HepG2 (cell line): ENCODE data around the gene RABL2B. TPM values are rescaled to one million over a fixed set of nuclear protein-coding genes. Genes with fewer than 3 reads are reported as not detected.
"Not testable (repeated sequence)": the region's sequence is repeated elsewhere in the genome, so short reads cannot be mapped to it uniquely, and the experiment has no call there.

ENCODE experiments used
- ATAC-seq: fragments of 200-7000 bp; cut with Tn5 transposase; 3 replicates; pipeline ENCODE4 v1.9.1; 2020; ENCODE audit warnings: mild to moderate bottlenecking, moderate library complexity
- BruUV-seq: library from RNA; stranded (reverse); fragments of 400-500 nt; replicated peaks from 2 replicates; lab custom pipeline; 2021; lab: Mats Ljungman, UMichigan
- CTCF ChIA-PET: fragments of 300-600 bp; formaldehyde crosslinking; extraction: SDS; loops from one replicate; lab custom pipeline; 2021; ENCODE audit warnings: low total read pairs, inconsistent platforms, low intra/inter-chr PET ratio; lab: Yijun Ruan, JAX
- POLR2A ChIA-PET: fragments of 350-600 bp; sonication (Branson Sonifier 250); formaldehyde crosslinking; loops from one replicate; lab custom pipeline; 2020; ENCODE audit warnings: antibody characterized with exemption, inconsistent platforms; lab: Yijun Ruan, JAX
- DNase-seq: peaks from one replicate; pipeline ENCODE4 v3.0.0-alpha.2; 2015; ENCODE audit warnings: low spot score
- FAIRE-seq: peaks from 3 replicates; lab custom pipeline; 2011; peaks lifted over from hg19 to GRCh38; lab: Jason Lieb, UNC
- H2AFZ ChIP-seq: one replicate; pipeline ENCODE4 v1.6.1; 2011; ENCODE audit warnings: low read length, inconsistent platforms
- H3K27ac ChIP-seq: fragments of 300-600 bp; 3 replicates; pipeline ENCODE4 v1.8.0; 2011; ENCODE audit warnings: mixed run types, mild to moderate bottlenecking, mixed read lengths, low read length, inconsistent platforms; ENCODE audit not compliant: insufficient read depth; ENCODE audit errors: extremely low read length
- H3K27me3 ChIP-seq, 2 experiments: fragments of 200-600 bp in 1 of 2; 2 replicates in 1 of 2; 3 replicates in 1 of 2; pipeline versions ENCODE4 v1.6.0 to v1.8.0; 2011; ENCODE audit warnings: low read length in 2 of 2, mild to moderate bottlenecking in 2 of 2, moderate library complexity in 2 of 2, inconsistent platforms in 1 of 2; ENCODE audit not compliant: insufficient read depth in 2 of 2, control insufficient read depth in 1 of 2
- H3K36me3 ChIP-seq, 2 experiments: fragments of 200-600 bp in 1 of 2; replicated peaks in 1 of 2; 2 replicates in 1 of 2; 3 replicates in 1 of 2; pipeline versions ENCODE4 v1.5.1 to v1.8.0; 2011; ENCODE audit warnings: low read length in 2 of 2, inconsistent platforms in 1 of 2; ENCODE audit not compliant: insufficient read depth in 2 of 2, control insufficient read depth in 1 of 2
- H3K4me1 ChIP-seq: 2 replicates; pipeline ENCODE4 v1.5.1; 2012; ENCODE audit warnings: low read length, inconsistent platforms; ENCODE audit not compliant: insufficient read depth
- H3K4me2 ChIP-seq: 2 replicates; pipeline ENCODE4 v1.6.0; 2011; ENCODE audit warnings: low read depth, low read length, inconsistent platforms
- H3K4me3 ChIP-seq, 3 experiments: fragments of 200-600 bp in 1 of 3; sonication (generic), shearing (Covaris generic) in 1 of 3; replicated peaks in 1 of 3; 2 replicates each; pipeline ENCODE4 v1.5.1; 2011 to 2016; ENCODE audit warnings: low read length in 3 of 3, inconsistent platforms in 2 of 3, low read depth in 2 of 3, mild to moderate bottlenecking in 2 of 3, control low read depth in 1 of 3, mixed read lengths in 1 of 3; ENCODE audit not compliant: insufficient read depth in 1 of 3
- H3K79me2 ChIP-seq: one replicate; pipeline ENCODE4 v1.6.1; 2011; ENCODE audit warnings: low read length, inconsistent platforms; ENCODE audit not compliant: insufficient read depth
- H3K9ac ChIP-seq: 2 replicates; pipeline ENCODE4 v1.6.0; 2011; ENCODE audit warnings: mild to moderate bottlenecking, low read depth, low read length, inconsistent platforms; ENCODE audit not compliant: insufficient read depth
- H3K9me3 ChIP-seq: 2 replicates; pipeline ENCODE4 v1.5.1; 2012; ENCODE audit warnings: mild to moderate bottlenecking, low read length
- H4K20me1 ChIP-seq: 2 replicates; pipeline ENCODE4 v1.6.0; 2011; ENCODE audit warnings: inconsistent platforms, mild to moderate bottlenecking, low read length, moderate library complexity; ENCODE audit not compliant: insufficient read depth
- FOXC1 ChIP-seq: sonication (generic); formaldehyde crosslinking; IDR thresholded peaks from 2 replicates; pipeline ENCODE4 v1.8.0; 2022; ENCODE audit warnings: mild to moderate bottlenecking, missing genetic modification reagents, borderline replicate concordance
- HDAC1 ChIP-seq: sonication (generic); formaldehyde crosslinking; IDR thresholded peaks from 2 replicates; pipeline ENCODE4 v1.5.1; 2020; ENCODE audit warnings: mild to moderate bottlenecking, missing genetic modification reagents
- KMT2A ChIP-seq: sonication (generic); formaldehyde crosslinking; IDR thresholded peaks from 2 replicates; pipeline ENCODE4 v1.4.0; 2020; ENCODE audit warnings: missing genetic modification reagents
- MTA1 ChIP-seq: sonication (generic); formaldehyde crosslinking; IDR thresholded peaks from 2 replicates; pipeline ENCODE4 v1.4.0; 2020; ENCODE audit warnings: missing genetic modification reagents, mild to moderate bottlenecking, borderline replicate concordance
- NR2C2 ChIP-seq: sonication (generic); formaldehyde crosslinking; IDR thresholded peaks from 2 replicates; pipeline ENCODE4 v1.4.0; 2020; ENCODE audit warnings: missing genetic modification reagents, mild to moderate bottlenecking, moderate library complexity, borderline replicate concordance
- SOX6 ChIP-seq, 2 experiments: fragments of 450-650 bp in 1 of 2; sonication (generic) in 1 of 2; formaldehyde crosslinking in 1 of 2; IDR thresholded peaks; 2 replicates each; pipeline versions ENCODE4 v1.4.0 to v1.6.1; 2017 to 2020; ENCODE audit warnings: antibody characterized with exemption in 1 of 2, mild to moderate bottlenecking in 1 of 2, missing genetic modification reagents in 1 of 2
- WGBS: methylation state at CpG from one replicate; pipeline ENCODE4 v1.1.6; 2017; ENCODE audit warnings: low lambda C conversion rate; 5-methylcytosine and 5-hydroxymethylcytosine counted together
- in situ Hi-C: cut with HindIII; loops from 2 replicates; pipeline ENCODE4 v1.10.0; 2017; ENCODE audit warnings: low pct_unique_long_range_greater_than_20kb; ENCODE audit not compliant: extremely low pct_ligation_motif_present
- intact Hi-C: fragments of 100-400 bp; cut with micrococcal nuclease; formaldehyde crosslinking; loops from one replicate; pipeline ENCODE4 v1.10.0; 2022; ENCODE audit not compliant: unreplicated experiment
- polyA plus RNA-seq, 8 experiments: library from polyadenylated mRNA; depleted of rRNA in 3 of 8; stranded (reverse) in 7 of 8; unstranded in 1 of 8; fragments of >200 nt; fragmentation: Illumina TruSeq in 4 of 8; extraction: Trizol in 4 of 8; gene quantifications; 2 replicates each; pipeline versions ENCODE4 v1.2.1 to v1.2.3, GENCODE V29; 2011 to 2016; ENCODE audit warnings: low read depth in 4 of 8, missing spikeins in 1 of 8, mixed read lengths in 1 of 8; ENCODE audit not compliant: insufficient read depth in 1 of 8
- total RNA-seq, 5 experiments: library from RNA; depleted of rRNA; stranded (reverse); fragments of >200 nt; fragmentation: Illumina TruSeq; extraction: Trizol; gene quantifications; 2 replicates each; pipeline ENCODE4 v1.2.3, GENCODE V29; 2016; ENCODE audit warnings: low read depth in 1 of 5
- TF ChIP-seq, protein P1 (sequence below): sonication (generic); formaldehyde crosslinking; conservative IDR thresholded peaks from 2 replicates; pipeline ENCODE4 v1.8.0; 2022; ENCODE audit warnings: mild to moderate bottlenecking, moderate library complexity, missing genetic modification reagents
- TF ChIP-seq, protein P2 (sequence below), 2 experiments: sonication (generic) in 1 of 2; formaldehyde crosslinking in 1 of 2; IDR thresholded peaks; 2 replicates each; pipeline versions ENCODE4 v1.4.0 to v1.6.1; 2018 to 2020; ENCODE audit warnings: missing genetic modification reagents in 2 of 2, borderline replicate concordance in 1 of 2, low read depth in 1 of 2, mild to moderate bottlenecking in 1 of 2, missing biosample characterization in 1 of 2
- TF ChIP-seq, protein P3 (sequence below): IDR thresholded peaks from 2 replicates; pipeline ENCODE4 v1.6.1; 2016; ENCODE audit warnings: missing compliant biosample characterization, missing genetic modification reagents, borderline replicate concordance
- TF ChIP-seq, protein P4 (sequence below): IDR thresholded peaks from 2 replicates; pipeline ENCODE4 v1.6.1; 2016; ENCODE audit warnings: mild to moderate bottlenecking
- TF ChIP-seq, protein P5 (sequence below): sonication (generic); formaldehyde crosslinking; IDR thresholded peaks from 2 replicates; pipeline ENCODE4 v1.5.1; 2020; ENCODE audit warnings: mild to moderate bottlenecking, missing genetic modification reagents, moderate library complexity

RABL2B gene
- total and polyA plus RNA-seq, 2 of the 13 experiments (the other 11 are each of a cell fraction or from before 2014, with no cell fraction given), result 8.0 to 27.9 TPM

DNA sequence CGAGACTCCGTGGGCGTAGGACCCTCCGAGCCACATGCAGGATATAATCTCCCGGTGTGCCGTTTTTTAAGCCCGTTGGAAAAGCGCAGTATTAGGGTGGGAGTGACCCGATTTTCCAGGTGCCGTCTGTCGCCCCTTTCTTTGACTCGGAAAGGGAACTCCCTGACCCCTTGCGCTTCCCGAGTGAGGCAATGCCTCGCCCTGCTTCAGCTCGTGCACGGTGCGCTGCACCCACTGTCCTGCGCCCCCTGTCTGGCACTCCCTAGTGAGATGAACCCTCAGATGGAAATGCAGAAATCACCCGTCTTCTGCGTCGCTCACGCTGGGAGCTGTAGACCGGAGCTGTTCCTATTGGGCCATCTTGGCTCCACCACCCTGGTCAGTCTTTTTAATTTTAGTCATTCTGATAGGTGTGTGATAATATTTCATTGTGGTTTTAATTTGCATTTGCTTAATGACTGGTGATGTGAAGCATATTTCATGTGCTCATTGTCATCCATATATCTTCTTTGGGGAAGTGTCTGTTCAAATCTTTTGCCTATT is 26.4 kb downstream of the RABL2B start:
- H3K79me2 ChIP-seq; ATAC-seq; CTCF ChIA-PET; H4K20me1 ChIP-seq; H3K27me3 ChIP-seq; H3K36me3 ChIP-seq; FAIRE-seq; H3K4me1 ChIP-seq; H3K9me3 ChIP-seq; intact Hi-C loops; H2AFZ ChIP-seq; in situ Hi-C loops; TF ChIP-seq SOX6 (IDR thresholded peaks at IDR 0.05): not testable (repeated sequence)
- H3K27ac ChIP-seq, result peak overlapping the region; percentile 52
- POLR2A ChIA-PET, result interaction anchor here (0.8 to 1.2 kb wide), 4 partner anchors 57 to 231 kb away, joined by 3 to 7 read pairs (median 4); partner anchors contain the start of genes ARSA and SCO2
- peak overlapping the region; percentile 34; the same call in 1 of the 2 replicates for H3K9ac ChIP-seq
- DNase-seq, result peak; percentile 46
- 0% methylated on average over 5 of the region's 24 CpGs for WGBS
- peak overlapping the region; percentile 73 for H3K4me2 ChIP-seq
- BruUV-seq, result TSS peak; percentile 60
- peak overlapping the region; percentile 54 to 64 (median 55) for H3K4me3 ChIP-seq
- TF ChIP-seq, protein P1, sequence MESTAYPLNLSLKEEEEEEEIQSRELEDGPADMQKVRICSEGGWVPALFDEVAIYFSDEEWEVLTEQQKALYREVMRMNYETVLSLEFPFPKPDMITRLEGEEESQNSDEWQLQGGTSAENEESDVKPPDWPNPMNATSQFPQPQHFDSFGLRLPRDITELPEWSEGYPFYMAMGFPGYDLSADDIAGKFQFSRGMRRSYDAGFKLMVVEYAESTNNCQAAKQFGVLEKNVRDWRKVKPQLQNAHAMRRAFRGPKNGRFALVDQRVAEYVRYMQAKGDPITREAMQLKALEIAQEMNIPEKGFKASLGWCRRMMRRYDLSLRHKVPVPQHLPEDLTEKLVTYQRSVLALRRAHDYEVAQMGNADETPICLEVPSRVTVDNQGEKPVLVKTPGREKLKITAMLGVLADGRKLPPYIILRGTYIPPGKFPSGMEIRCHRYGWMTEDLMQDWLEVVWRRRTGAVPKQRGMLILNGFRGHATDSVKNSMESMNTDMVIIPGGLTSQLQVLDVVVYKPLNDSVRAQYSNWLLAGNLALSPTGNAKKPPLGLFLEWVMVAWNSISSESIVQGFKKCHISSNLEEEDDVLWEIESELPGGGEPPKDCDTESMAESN (CRISPR knock-in tag), result peak; percentile 39; the same call in 1 of the 2 replicates
- TF ChIP-seq NR2C2, result peak; percentile 42; the same call in 1 of the 2 replicates
- peak; percentile 38; the same call in 1 of the 2 replicates for TF ChIP-seq SOX6 (CRISPR knock-in tag; IDR thresholded peaks at IDR 0.05)
- 0 out of 2 replicates have a peak, but pooled peaks have one; percentile 37 for TF ChIP-seq FOXC1
- TF ChIP-seq, protein P2, sequence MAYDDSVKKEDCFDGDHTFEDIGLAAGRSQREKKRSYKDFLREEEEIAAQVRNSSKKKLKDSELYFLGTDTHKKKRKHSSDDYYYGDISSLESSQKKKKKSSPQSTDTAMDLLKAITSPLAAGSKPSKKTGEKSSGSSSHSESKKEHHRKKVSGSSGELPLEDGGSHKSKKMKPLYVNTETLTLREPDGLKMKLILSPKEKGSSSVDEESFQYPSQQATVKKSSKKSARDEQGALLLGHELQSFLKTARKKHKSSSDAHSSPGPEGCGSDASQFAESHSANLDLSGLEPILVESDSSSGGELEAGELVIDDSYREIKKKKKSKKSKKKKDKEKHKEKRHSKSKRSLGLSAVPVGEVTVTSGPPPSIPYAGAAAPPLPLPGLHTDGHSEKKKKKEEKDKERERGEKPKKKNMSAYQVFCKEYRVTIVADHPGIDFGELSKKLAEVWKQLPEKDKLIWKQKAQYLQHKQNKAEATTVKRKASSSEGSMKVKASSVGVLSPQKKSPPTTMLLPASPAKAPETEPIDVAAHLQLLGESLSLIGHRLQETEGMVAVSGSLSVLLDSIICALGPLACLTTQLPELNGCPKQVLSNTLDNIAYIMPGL (CRISPR knock-in tag; IDR thresholded peaks at IDR 0.05; ENCODE audit: borderline replicate concordance in 1 of 2, low read depth in 1 of 2), result peak in 1 of 2 experiments; percentile 61; a peak in 2 of 4 replicates
- 0 out of 2 replicates have a peak, but pooled peaks have one; percentile 33 for TF ChIP-seq HDAC1 (CRISPR knock-in tag)
- TF ChIP-seq MTA1 (CRISPR knock-in tag), result peak; percentile 48; the same call in 1 of the 2 replicates
- TF ChIP-seq, protein P3, sequence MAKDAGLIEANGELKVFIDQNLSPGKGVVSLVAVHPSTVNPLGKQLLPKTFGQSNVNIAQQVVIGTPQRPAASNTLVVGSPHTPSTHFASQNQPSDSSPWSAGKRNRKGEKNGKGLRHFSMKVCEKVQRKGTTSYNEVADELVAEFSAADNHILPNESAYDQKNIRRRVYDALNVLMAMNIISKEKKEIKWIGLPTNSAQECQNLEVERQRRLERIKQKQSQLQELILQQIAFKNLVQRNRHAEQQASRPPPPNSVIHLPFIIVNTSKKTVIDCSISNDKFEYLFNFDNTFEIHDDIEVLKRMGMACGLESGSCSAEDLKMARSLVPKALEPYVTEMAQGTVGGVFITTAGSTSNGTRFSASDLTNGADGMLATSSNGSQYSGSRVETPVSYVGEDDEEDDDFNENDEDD, result 0 out of 2 replicates have a peak, but pooled peaks have one; percentile 19
- TF ChIP-seq, protein P4, sequence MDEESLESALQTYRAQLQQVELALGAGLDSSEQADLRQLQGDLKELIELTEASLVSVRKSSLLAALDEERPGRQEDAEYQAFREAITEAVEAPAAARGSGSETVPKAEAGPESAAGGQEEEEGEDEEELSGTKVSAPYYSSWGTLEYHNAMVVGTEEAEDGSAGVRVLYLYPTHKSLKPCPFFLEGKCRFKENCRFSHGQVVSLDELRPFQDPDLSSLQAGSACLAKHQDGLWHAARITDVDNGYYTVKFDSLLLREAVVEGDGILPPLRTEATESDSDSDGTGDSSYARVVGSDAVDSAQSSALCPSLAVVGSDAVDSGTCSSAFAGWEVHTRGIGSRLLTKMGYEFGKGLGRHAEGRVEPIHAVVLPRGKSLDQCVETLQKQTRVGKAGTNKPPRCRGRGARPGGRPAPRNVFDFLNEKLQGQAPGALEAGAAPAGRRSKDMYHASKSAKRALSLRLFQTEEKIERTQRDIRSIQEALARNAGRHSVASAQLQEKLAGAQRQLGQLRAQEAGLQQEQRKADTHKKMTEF, result peak; percentile 52; the same call in 1 of the 2 replicates
- TF ChIP-seq, protein P5, sequence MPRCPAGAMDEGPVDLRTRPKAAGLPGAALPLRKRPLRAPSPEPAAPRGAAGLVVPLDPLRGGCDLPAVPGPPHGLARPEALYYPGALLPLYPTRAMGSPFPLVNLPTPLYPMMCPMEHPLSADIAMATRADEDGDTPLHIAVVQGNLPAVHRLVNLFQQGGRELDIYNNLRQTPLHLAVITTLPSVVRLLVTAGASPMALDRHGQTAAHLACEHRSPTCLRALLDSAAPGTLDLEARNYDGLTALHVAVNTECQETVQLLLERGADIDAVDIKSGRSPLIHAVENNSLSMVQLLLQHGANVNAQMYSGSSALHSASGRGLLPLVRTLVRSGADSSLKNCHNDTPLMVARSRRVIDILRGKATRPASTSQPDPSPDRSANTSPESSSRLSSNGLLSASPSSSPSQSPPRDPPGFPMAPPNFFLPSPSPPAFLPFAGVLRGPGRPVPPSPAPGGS, result 0 out of 2 replicates have a peak, but pooled peaks have one; percentile 33
- 0 out of 2 replicates have a peak, but pooled peaks have one; percentile 20 for TF ChIP-seq KMT2A (CRISPR knock-in tag)
